ENCODE results near the gene RPS27.
"Not testable (repeated sequence)": the region's sequence is repeated elsewhere in the genome, so short reads cannot be mapped to it uniquely, and the experiment has no call there.

Gene RPS27

DNA sequence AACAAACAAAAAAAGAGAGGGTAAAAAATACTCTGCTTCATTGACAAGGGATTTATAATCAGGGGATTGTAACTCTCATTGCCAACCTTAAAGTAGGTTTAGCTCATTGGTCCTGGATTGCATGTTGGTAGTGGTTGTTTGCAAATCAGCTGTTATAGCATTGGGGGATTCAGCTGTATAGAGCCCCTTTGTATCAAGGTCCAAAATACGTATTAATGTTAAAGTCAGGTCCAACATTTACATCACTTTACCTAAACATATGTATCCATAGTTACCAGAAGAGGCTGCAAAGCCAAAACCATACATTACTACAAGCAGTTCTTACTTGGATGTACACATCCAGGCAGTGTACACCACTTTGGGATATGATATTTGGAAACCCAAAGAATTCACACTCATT is 29.4 kb downstream of the RPS27 start:
- no peak for DNase-seq (ENCODE audit: low read depth)
- H3K4me3 ChIP-seq (ENCODE audit: control insufficient read depth, low read depth, low read length) = no peak overlapping the region
- no peak for TF ChIP-seq CTCF (IDR thresholded peaks at IDR 0.05; ENCODE audit: control insufficient read depth, insufficient read depth, low read depth, low read length, missing control alignments)

DNA sequence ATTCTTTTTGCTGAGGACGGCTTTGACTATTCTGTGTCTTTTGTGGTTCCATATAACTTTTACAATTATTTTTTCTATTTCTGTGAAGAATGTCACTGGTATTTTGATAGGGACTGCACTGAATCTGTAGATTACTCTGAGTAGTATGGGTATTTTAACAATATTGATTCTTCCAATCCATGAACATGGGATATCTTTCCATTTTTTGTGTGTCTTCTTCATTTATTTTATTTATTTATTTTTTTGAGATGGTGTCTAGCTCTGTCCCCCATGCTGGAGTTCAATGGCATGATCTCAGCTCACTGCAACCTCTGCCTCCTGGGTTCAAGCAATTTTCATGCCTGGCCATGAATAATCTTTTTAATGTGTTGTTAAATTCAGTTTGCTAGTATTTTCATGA is 43.1 kb downstream of the RPS27 start:
- not testable (repeated sequence) for DNase-seq (ENCODE audit: low read depth); H3K4me3 ChIP-seq (ENCODE audit: control insufficient read depth, low read depth, low read length)
